Panc1 (cell line): ENCODE data around the gene TBC1D17. TPM values are rescaled to one million over a fixed set of nuclear protein-coding genes. Genes with fewer than 3 reads are reported as not detected.

Experiments used
- ATAC-seq: fragments of 200-7000 bp; cut with Tn5 transposase; 2 replicates; pipeline ENCODE4 v1.9.1; 2020; ENCODE audit warnings: mild to moderate bottlenecking, moderate library complexity
- BruUV-seq: library from RNA; stranded (reverse); fragments of 400-500 nt; replicated peaks from 2 replicates; lab custom pipeline; 2021; lab: Mats Ljungman, UMichigan
- CTCF ChIA-PET: fragments of 300-600 bp; sonication (Branson Sonifier 250); formaldehyde crosslinking; loops from one replicate; lab custom pipeline; 2022; ENCODE audit warnings: antibody characterized with exemption; lab: Charles Lee
- POLR2A ChIA-PET: fragments of 300-600 bp; sonication (Branson Sonifier 250); formaldehyde crosslinking; loops from one replicate; lab custom pipeline; 2022; ENCODE audit warnings: antibody characterized with exemption; lab: Charles Lee
- DNase-seq: peaks from one replicate; pipeline ENCODE4 v3.0.0-alpha.2; 2010; ENCODE audit warnings: low read depth, low spot score
- H3K27ac ChIP-seq: 2 replicates; pipeline ENCODE4 v1.5.1; 2011; ENCODE audit warnings: mild to moderate bottlenecking, low read length, inconsistent platforms
- H3K27me3 ChIP-seq: fragments of 200-500 bp; sonication (Bioruptor generic); 2 replicates; pipeline ENCODE4 v1.6.0; 2014; ENCODE audit warnings: low read length, inconsistent platforms; ENCODE audit not compliant: control insufficient read depth, insufficient read depth
- H3K36me3 ChIP-seq: fragments of 200-500 bp; sonication (Bioruptor generic); 2 replicates; pipeline ENCODE4 v1.5.1; 2014; ENCODE audit warnings: inconsistent platforms, mild to moderate bottlenecking, low read length, moderate library complexity; ENCODE audit not compliant: control insufficient read depth, insufficient read depth
- H3K4me1 ChIP-seq: 2 replicates; pipeline ENCODE4 v1.5.1; 2011; ENCODE audit warnings: inconsistent platforms, mild to moderate bottlenecking, low read length, moderate library complexity; ENCODE audit not compliant: control insufficient read depth, insufficient read depth
- H3K4me3 ChIP-seq, 2 experiments: 2 replicates each; pipeline ENCODE4 v1.5.1; 2011 to 2012; ENCODE audit warnings: low read depth in 2 of 2, low read length in 2 of 2, mild to moderate bottlenecking in 2 of 2, inconsistent platforms in 1 of 2, moderate library complexity in 1 of 2
- H3K9me3 ChIP-seq: fragments of 200-500 bp; sonication (Bioruptor generic); 2 replicates; pipeline ENCODE4 v1.5.1; 2014; ENCODE audit warnings: low read depth, mild to moderate bottlenecking, inconsistent platforms, low read length, moderate library complexity; ENCODE audit not compliant: control insufficient read depth, insufficient read depth
- POLR2AphosphoS5 ChIP-seq: IDR thresholded peaks from 2 replicates; pipeline ENCODE4 v1.6.1; 2012; ENCODE audit warnings: mild to moderate bottlenecking, low read depth, low read length, moderate library complexity
- SIN3A ChIP-seq: IDR thresholded peaks from 2 replicates; pipeline ENCODE4 v1.6.1; 2012; ENCODE audit warnings: low read depth, mild to moderate bottlenecking, low read length, moderate library complexity, borderline replicate concordance; ENCODE audit not compliant: insufficient read depth
- in situ Hi-C: cut with HindIII; loops from 2 replicates; pipeline ENCODE4 v1.10.0; 2016; ENCODE audit warnings: low sequenced_read_pairs, low pct_unique_long_range_greater_than_20kb
- intact Hi-C: fragments of 100-400 bp; cut with micrococcal nuclease; formaldehyde crosslinking; loops from one replicate; pipeline ENCODE4 v1.10.0; 2022; ENCODE audit not compliant: unreplicated experiment
- total RNA-seq: library from RNA; stranded (reverse); gene quantifications from one replicate; pipeline ENCODE4 v1.2.1, GENCODE V29; 2021; ENCODE audit not compliant: unreplicated experiment
- TF ChIP-seq, protein P1 (sequence below): fragments of 450-650 bp; IDR thresholded peaks from 2 replicates; pipeline ENCODE4 v1.5.1; 2017; ENCODE audit warnings: mild to moderate bottlenecking
- TF ChIP-seq, protein P2 (sequence below), 2 experiments: IDR thresholded peaks; 2 replicates each; pipeline ENCODE4 v1.6.1; 2011 to 2012; ENCODE audit warnings: low read depth in 2 of 2, control low read depth in 1 of 2, low read length in 1 of 2, mild to moderate bottlenecking in 1 of 2, moderate library complexity in 1 of 2; ENCODE audit not compliant: insufficient read depth in 1 of 2

TBC1D17 gene
- total RNA-seq, 1 experiment from 2014 or later: 43.2 TPM

DNA sequence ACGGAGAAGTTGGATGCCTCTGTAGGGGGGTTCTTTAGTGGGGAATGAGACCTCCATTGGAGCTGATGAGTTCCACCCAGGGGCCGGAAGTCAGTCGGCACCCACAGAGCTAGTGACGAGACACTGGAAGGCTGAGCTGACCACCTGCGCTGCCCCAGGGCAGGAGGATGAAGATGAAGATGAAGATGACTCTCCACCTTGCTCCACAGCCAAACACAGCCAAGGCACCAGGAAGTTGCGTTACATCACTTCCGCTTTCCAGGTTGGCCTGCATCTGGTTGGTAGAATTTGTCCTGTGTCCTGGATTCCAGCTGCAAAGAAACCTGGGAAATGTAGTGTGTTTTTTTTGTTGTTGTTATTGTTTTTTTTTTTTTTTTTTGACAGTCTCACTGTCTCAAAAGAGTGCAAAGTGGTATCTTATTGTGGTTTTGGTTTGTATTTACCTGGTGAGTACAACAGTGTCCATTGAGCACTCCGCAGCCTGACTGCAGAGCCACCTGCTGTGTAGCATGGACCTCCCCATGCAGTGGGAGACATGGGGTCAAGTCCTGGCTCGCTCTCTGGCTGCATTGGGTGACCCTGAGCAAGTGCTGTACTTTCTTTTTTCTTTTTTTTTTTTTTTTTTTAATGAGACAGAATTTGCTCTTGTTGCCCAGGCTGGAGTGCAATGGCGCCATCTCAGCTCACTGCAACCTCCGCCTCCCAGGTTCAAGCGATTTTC lies 1.9 kb downstream of the TBC1D17 start:
- CTCF ChIA-PET: no interaction called here
- peak overlapping the region; percentile 89 to 92 for H3K4me3 ChIP-seq
- no peak for ATAC-seq
- no peak for DNase-seq
- H3K4me1 ChIP-seq: peaks cover 16% of the 10 kb centered on the region
- peak overlapping the region; percentile 98; the same call in 1 of the 2 replicates for H3K27ac ChIP-seq
- H3K9me3 ChIP-seq: no peaks in the 10 kb centered on the region
- TSS peak; percentile 79 for BruUV-seq
- intact Hi-C loops (no loop called here), in situ Hi-C loops (no loop called here)
- TF ChIP-seq, protein P1, sequence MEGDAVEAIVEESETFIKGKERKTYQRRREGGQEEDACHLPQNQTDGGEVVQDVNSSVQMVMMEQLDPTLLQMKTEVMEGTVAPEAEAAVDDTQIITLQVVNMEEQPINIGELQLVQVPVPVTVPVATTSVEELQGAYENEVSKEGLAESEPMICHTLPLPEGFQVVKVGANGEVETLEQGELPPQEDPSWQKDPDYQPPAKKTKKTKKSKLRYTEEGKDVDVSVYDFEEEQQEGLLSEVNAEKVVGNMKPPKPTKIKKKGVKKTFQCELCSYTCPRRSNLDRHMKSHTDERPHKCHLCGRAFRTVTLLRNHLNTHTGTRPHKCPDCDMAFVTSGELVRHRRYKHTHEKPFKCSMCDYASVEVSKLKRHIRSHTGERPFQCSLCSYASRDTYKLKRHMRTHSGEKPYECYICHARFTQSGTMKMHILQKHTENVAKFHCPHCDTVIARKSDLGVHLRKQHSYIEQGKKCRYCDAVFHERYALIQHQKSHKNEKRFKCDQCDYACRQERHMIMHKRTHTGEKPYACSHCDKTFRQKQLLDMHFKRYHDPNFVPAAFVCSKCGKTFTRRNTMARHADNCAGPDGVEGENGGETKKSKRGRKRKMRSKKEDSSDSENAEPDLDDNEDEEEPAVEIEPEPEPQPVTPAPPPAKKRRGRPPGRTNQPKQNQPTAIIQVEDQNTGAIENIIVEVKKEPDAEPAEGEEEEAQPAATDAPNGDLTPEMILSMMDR: no peak
- peaks cover 5% of the 10 kb centered on the region; the same call in 1 of the 2 replicates for H3K36me3 ChIP-seq
- no peaks in the 10 kb centered on the region for H3K27me3 ChIP-seq
- POLR2A ChIA-PET: interaction anchor here (0.6 kb wide), 1 partner anchor 50 kb away, joined by 4 read pairs; no protein-coding TSS in a partner anchor

DNA sequence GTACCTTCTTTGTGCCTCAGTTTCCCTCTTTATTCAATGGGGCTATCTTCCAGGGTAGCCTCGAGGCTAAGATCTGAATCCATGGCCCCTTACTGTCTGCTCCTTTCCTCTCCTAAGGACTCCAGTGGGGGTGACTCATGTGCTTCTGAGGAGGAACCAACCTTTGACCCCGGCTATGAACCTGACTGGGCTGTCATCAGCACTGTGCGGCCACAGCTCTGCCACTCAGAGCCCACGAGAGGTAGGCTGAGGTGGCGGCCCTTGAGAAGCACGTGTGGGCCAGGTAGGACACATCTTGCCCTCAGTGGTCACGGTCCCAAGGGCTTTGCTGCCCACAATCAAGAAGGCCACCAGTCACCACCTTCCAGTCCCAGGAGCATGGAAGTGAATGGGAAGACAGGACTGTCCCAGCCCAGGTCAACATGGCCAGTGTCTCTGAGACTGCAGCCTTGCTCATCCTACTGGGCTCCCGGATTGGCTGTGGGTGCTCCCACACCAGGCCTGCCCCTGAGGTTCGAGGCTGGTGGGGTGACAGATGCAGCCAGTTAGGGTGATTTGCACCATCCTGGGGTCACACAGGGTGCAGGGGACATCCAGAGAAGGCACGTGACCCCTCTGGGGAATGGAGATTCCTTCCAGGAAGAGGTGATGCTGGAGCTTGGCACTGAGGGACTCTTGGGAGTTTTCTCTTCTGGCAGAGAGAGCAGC lies 2.8 kb downstream of the TBC1D17 start:
- no peaks in the 10 kb centered on the region for H3K9me3 ChIP-seq
- POLR2A ChIA-PET: interaction anchor here (0.6 kb wide), 1 partner anchor 49 kb away, joined by 4 read pairs; no protein-coding TSS in a partner anchor
- H3K36me3 ChIP-seq: peaks cover 4% of the 10 kb centered on the region; the same call in 1 of the 2 replicates
- in situ Hi-C loops: no loop called here
- no peak for ATAC-seq
- H3K27ac ChIP-seq: no peak overlapping the region
- no peak for DNase-seq
- CTCF ChIA-PET: no interaction called here
- intact Hi-C loops: no loop called here
- peaks cover 8% of the 10 kb centered on the region for H3K4me1 ChIP-seq
- no peaks in the 10 kb centered on the region for H3K27me3 ChIP-seq
- TF ChIP-seq, protein P2, sequence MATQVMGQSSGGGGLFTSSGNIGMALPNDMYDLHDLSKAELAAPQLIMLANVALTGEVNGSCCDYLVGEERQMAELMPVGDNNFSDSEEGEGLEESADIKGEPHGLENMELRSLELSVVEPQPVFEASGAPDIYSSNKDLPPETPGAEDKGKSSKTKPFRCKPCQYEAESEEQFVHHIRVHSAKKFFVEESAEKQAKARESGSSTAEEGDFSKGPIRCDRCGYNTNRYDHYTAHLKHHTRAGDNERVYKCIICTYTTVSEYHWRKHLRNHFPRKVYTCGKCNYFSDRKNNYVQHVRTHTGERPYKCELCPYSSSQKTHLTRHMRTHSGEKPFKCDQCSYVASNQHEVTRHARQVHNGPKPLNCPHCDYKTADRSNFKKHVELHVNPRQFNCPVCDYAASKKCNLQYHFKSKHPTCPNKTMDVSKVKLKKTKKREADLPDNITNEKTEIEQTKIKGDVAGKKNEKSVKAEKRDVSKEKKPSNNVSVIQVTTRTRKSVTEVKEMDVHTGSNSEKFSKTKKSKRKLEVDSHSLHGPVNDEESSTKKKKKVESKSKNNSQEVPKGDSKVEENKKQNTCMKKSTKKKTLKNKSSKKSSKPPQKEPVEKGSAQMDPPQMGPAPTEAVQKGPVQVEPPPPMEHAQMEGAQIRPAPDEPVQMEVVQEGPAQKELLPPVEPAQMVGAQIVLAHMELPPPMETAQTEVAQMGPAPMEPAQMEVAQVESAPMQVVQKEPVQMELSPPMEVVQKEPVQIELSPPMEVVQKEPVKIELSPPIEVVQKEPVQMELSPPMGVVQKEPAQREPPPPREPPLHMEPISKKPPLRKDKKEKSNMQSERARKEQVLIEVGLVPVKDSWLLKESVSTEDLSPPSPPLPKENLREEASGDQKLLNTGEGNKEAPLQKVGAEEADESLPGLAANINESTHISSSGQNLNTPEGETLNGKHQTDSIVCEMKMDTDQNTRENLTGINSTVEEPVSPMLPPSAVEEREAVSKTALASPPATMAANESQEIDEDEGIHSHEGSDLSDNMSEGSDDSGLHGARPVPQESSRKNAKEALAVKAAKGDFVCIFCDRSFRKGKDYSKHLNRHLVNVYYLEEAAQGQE (IDR thresholded peaks at IDR 0.05; ENCODE audit: insufficient read depth in 1 of 2, low read depth in 2 of 2, low read length in 1 of 2): no peak
- TF ChIP-seq SIN3A: no peak
- no peak for TF ChIP-seq POLR2AphosphoS5
- TF ChIP-seq, protein P1: no peak
- H3K4me3 ChIP-seq: no peak overlapping the region
- no TSS peak for BruUV-seq
